Measurements from ENCODE around the gene UBE2V1. TPM values are rescaled to one million over a fixed set of nuclear protein-coding genes. Genes with fewer than 3 reads are reported as not detected.

Gene UBE2V1
- total and polyA plus RNA-seq, 2 of the 13 experiments (the other 11 are each of a cell fraction or from before 2014, with no cell fraction given) = 81.3 to 132 TPM

DNA sequence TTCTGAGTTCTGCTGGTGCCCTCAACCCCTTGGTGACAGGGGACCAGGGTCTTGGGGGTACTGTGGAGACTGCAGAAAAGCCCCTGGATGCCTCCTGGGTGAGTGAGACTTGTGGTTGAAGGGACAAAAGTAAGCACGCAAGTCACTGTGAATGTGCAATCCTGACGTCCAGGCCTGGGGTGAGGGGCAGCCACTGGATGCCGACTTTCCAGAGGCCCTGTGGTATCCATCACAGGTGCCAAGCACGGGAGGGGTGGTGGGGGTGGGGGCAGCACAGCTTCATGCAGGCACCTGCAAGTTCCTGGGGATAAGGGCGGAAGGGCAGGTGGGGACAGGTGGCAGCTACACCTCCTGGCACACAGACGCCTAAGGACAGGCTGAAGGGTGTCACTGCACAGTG, 20.1 kb upstream of the UBE2V1 start:
- peaks cover 64 to 79% of the 10 kb centered on the region in 2 experiments for H3K36me3 ChIP-seq (replicated peaks in 1 of 2; ENCODE audit: control insufficient read depth in 1 of 2, insufficient read depth in 2 of 2, low read length in 2 of 2)
- POLR2A ChIA-PET = interaction anchor here (1.4 kb wide), 1 partner anchor 11 kb away, joined by 5 read pairs; no protein-coding TSS in a partner anchor
- no peak for TF ChIP-seq SNAPC2 (CRISPR knock-in tag; IDR thresholded peaks at IDR 0.05)
- TF ChIP-seq ZNF17 (CRISPR knock-in tag; IDR thresholded peaks at IDR 0.05) = no peak
- no peak for TF ChIP-seq ZNF180 (CRISPR knock-in tag; IDR thresholded peaks at IDR 0.05; ENCODE audit: borderline replicate concordance, low read depth)
- H3K9ac ChIP-seq (ENCODE audit: insufficient read depth, low read depth, low read length) = no peak overlapping the region
- FAIRE-seq (no peak), DNase-seq (ENCODE audit: low spot score) (no peak), ATAC-seq (no peak)
- CTCF ChIA-PET (ENCODE audit: low intra/inter-chr PET ratio, low total read pairs) = no interaction called here
- H3K27me3 ChIP-seq (ENCODE audit: control insufficient read depth in 1 of 2, insufficient read depth in 2 of 2, low read length in 2 of 2) = no peaks in the 10 kb centered on the region
- H2AFZ ChIP-seq (ENCODE audit: low read length) = no peak overlapping the region
- 97% methylated on average over 6 of the region's 6 CpGs for WGBS (ENCODE audit: low lambda C conversion rate)
- H3K4me1 ChIP-seq (ENCODE audit: insufficient read depth, low read length) = peaks cover 12% of the 10 kb centered on the region
- in situ Hi-C loops (cut with HindIII; ENCODE audit: extremely low pct_ligation_motif_present, low pct_unique_long_range_greater_than_20kb) = no loop called here
- H3K4me3 ChIP-seq (replicated peaks in 1 of 3; ENCODE audit: insufficient read depth in 1 of 3, low read depth in 2 of 3, low read length in 3 of 3) = no peak overlapping the region
- intact Hi-C loops (cut with micrococcal nuclease; ENCODE audit: unreplicated experiment) = no loop called here
- BruUV-seq (replicated peaks) = no TSS peak
- no peak overlapping the region for H3K4me2 ChIP-seq (ENCODE audit: low read depth, low read length)
- H3K27ac ChIP-seq (ENCODE audit: extremely low read length, insufficient read depth, low read length) = no peak overlapping the region
- H3K9me3 ChIP-seq (ENCODE audit: low read length) = no peaks in the 10 kb centered on the region
- no peaks in the 10 kb centered on the region for H4K20me1 ChIP-seq (ENCODE audit: insufficient read depth, low read length)
- peaks cover 13% of the 10 kb centered on the region for H3K79me2 ChIP-seq (ENCODE audit: insufficient read depth, low read length)

GRCh38 chr20:50130995-50131394, 18.0 kb upstream of the UBE2V1 start:
- in situ Hi-C loops (cut with HindIII; ENCODE audit: extremely low pct_ligation_motif_present, low pct_unique_long_range_greater_than_20kb) = no loop called here
- Histone ChIP-seq H2AFZ (ENCODE audit: low read length) (no peak overlapping the region), H3K36me3 (replicated peaks in 1 of 2; ENCODE audit: control insufficient read depth in 1 of 2, insufficient read depth in 2 of 2, low read length in 2 of 2) (peaks cover 66 to 89% of the 10 kb centered on the region in 2 experiments), H3K4me3 (replicated peaks in 1 of 3; ENCODE audit: insufficient read depth in 1 of 3, low read depth in 2 of 3, low read length in 3 of 3) (no peak overlapping the region), H3K9me3 (ENCODE audit: low read length) (no peaks in the 10 kb centered on the region), H3K27me3 (ENCODE audit: control insufficient read depth in 1 of 2, insufficient read depth in 2 of 2, low read length in 2 of 2) (no peaks in the 10 kb centered on the region), H3K27ac (ENCODE audit: extremely low read length, insufficient read depth, low read length) (no peak overlapping the region), H3K4me2 (ENCODE audit: low read depth, low read length) (no peak overlapping the region), H3K9ac (ENCODE audit: insufficient read depth, low read depth, low read length) (no peak overlapping the region), H3K4me1 (ENCODE audit: insufficient read depth, low read length) (peaks cover 7% of the 10 kb centered on the region), H3K79me2 (ENCODE audit: insufficient read depth, low read length) (peaks cover 4% of the 10 kb centered on the region), H4K20me1 (ENCODE audit: insufficient read depth, low read length) (no peaks in the 10 kb centered on the region)
- ATAC-seq (no peak), DNase-seq (ENCODE audit: low spot score) (no peak), FAIRE-seq (no peak)
- POLR2A ChIA-PET = no interaction called here
- CTCF ChIA-PET (ENCODE audit: low intra/inter-chr PET ratio, low total read pairs) = no interaction called here
- WGBS (ENCODE audit: low lambda C conversion rate) = 98% methylated on average over 4 of the region's 4 CpGs
- no TSS peak for BruUV-seq (replicated peaks)
- intact Hi-C loops (cut with micrococcal nuclease; ENCODE audit: unreplicated experiment) = no loop called here
- TF ChIP-seq ZNF776 (CRISPR knock-in tag; IDR thresholded peaks at IDR 0.05) (no peak), MNT (IDR thresholded peaks at IDR 0.05) (no peak), PPARG (CRISPR knock-in tag; conservative IDR thresholded peaks at IDR 0.05) (no peak), TFDP2 (CRISPR knock-in tag; IDR thresholded peaks at IDR 0.05) (no peak), PCBP1 (IDR thresholded peaks at IDR 0.05; ENCODE audit: borderline replicate concordance, low read depth, low read length) (no peak), ZNF724P (CRISPR knock-in tag; IDR thresholded peaks at IDR 0.05; ENCODE audit: borderline replicate concordance) (no peak), SP5 (CRISPR knock-in tag; IDR thresholded peaks at IDR 0.05; ENCODE audit: borderline replicate concordance, low read depth) (no peak), ZNF567 (CRISPR knock-in tag; IDR thresholded peaks at IDR 0.05; ENCODE audit: borderline replicate concordance) (no peak)
- TF ChIP-seq, protein P1, sequence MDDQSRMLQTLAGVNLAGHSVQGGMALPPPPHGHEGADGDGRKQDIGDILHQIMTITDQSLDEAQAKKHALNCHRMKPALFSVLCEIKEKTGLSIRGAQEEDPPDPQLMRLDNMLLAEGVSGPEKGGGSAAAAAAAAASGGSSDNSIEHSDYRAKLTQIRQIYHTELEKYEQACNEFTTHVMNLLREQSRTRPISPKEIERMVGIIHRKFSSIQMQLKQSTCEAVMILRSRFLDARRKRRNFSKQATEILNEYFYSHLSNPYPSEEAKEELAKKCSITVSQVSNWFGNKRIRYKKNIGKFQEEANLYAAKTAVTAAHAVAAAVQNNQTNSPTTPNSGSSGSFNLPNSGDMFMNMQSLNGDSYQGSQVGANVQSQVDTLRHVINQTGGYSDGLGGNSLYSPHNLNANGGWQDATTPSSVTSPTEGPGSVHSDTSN (CRISPR knock-in tag; IDR thresholded peaks at IDR 0.05; ENCODE audit: borderline replicate concordance) = no peak
- TF ChIP-seq, protein P2, sequence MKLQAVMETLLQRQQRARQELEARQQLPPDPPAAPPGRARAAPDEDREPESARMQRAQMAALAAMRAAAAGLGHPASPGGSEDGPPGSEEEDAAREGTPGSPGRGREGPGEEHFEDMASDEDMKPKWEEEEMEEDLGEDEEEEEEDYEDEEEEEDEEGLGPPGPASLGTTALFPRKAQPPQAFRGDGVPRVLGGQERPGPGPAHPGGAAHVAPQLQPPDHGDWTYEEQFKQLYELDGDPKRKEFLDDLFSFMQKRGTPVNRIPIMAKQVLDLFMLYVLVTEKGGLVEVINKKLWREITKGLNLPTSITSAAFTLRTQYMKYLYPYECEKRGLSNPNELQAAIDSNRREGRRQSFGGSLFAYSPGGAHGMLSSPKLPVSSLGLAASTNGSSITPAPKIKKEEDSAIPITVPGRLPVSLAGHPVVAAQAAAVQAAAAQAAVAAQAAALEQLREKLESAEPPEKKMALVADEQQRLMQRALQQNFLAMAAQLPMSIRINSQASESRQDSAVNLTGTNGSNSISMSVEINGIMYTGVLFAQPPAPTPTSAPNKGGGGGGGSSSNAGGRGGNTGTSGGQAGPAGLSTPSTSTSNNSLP (IDR thresholded peaks at IDR 0.05; ENCODE audit: low read depth, low read length) = no peak
